Stomach (tissue), 4 donors: ENCODE results near the gene TAF1.

Experiments used
- CTCF ChIP-seq, 7 experiments: fragments of 450-650 bp in 4 of 7; fragments of 200-600 bp in 3 of 7; sonication (generic) in 3 of 7; IDR thresholded peaks; one replicate each; pipeline ENCODE4 v1.5.1; 2016 to 2019; ENCODE audit warnings: antibody characterized with exemption in 7 of 7, control low read depth in 2 of 7, mild to moderate bottlenecking in 1 of 7
- POLR2A ChIP-seq, 4 donors: fragments of 450-650 bp; IDR thresholded peaks; one replicate each; pipeline ENCODE4 v1.6.1; 2016; ENCODE audit warnings: antibody characterized with exemption in 4 of 4, control low read depth in 2 of 4, mild to moderate bottlenecking in 1 of 4, moderate library complexity in 1 of 4
- POLR2AphosphoS5 ChIP-seq, 3 donors: sonication (generic); formaldehyde crosslinking; IDR thresholded peaks; one replicate each; pipeline ENCODE4 v1.6.1; 2016; ENCODE audit warnings: antibody characterized with exemption in 3 of 3

GRCh38 chrX:71364221-71364620, 1.9 kb upstream of the TAF1 start:
- TF ChIP-seq CTCF (IDR thresholded peaks at IDR 0.05) (no peak), POLR2A (IDR thresholded peaks at IDR 0.05) (no peak), POLR2AphosphoS5 (IDR thresholded peaks at IDR 0.05) (no peak)
